Right renal cortex interstitium (tissue), 3 donors: ENCODE data around the gene TDRD5. TPM values are rescaled to one million over a fixed set of nuclear protein-coding genes. Genes with fewer than 3 reads are reported as not detected.
"Not testable (repeated sequence)": the region's sequence is repeated elsewhere in the genome, so short reads cannot be mapped to it uniquely, and the experiment has no call there.

ENCODE experiments used
- DNase-seq, 3 donors: peaks; one replicate each; pipeline ENCODE4 v3.0.0-alpha.2; 2013; ENCODE audit warnings: low read depth in 3 of 3, low spot score in 2 of 3
- polyA plus RNA-seq, 3 donors: library from polyadenylated mRNA; unstranded; fragments of 120-200 nt; gene quantifications; one replicate each; pipeline ENCODE4 v1.2.1, GENCODE V29; 2013; ENCODE audit not compliant: insufficient read length in 3 of 3

TDRD5 gene
- polyA plus RNA-seq, 3 donors, result 4.4 to 5.4 (median 4.7) TPM

DNA sequence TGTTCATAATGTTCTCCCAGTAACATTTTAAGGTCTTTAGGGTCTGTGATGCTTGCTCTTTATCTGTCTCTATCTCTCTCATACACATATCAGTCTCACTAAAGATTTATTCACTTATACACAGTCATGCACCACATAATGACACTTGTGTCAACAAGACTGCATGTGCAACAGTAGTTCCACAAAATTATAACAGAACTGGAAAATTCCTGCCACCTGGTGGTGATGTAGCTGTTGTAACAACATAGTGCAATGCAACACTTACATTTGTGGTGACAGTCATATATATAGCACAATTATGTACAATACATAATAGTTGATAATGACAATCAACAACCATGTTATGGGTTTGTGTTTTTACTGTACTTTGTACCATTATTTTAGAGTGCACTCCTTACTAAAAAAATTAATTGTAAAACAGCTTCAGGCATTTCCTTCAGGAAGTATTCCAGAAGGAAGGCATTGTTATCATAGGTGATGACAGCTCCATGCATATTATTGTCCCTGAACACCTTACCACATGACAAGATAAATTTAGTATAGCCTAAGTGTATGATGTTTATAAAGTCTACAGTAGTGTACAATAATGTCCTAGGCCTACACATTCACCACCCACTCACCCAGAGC is 8.1 kb downstream of the TDRD5 start:
- no peak for DNase-seq

DNA sequence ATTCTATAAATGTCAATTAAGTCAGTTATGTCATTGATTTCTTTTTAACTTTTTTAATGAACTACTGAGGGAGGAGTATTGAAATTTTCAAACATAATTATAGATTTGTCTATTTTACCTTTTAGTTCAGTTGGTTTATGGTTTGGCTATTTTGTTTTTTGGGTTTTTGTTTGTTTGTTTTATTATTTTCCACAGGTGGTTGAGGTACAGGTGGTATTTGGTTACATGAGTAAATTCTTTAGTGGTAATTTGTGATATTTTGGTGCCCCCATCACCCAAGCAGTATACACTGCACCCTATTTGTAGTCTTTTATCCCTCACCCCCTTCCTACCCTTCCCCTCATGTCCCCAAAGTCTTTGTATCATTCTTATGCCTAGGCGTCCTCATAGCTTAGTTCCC is 9.5 kb downstream of the TDRD5 start:
- no peak for DNase-seq

DNA sequence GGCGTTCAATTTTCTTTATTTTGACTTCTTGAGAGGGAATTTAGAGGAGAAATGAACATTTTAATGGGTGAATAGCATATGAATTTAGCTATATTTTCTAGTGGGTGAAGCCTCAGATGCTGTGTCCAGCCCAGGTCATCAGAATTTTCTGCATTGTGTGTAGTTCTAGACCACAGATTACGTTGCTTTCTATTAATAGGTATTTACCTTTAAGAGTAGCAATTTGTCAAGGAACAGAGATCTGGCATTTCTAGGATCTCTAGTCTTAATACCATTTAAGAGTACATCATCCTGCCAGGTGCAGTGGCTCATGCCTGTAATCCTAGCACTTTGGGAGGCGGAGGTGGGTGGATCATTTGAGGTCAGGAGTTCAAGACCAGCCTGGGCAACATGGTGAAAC is 20.7 kb downstream of the TDRD5 start:
- DNase-seq, result no peak

DNA sequence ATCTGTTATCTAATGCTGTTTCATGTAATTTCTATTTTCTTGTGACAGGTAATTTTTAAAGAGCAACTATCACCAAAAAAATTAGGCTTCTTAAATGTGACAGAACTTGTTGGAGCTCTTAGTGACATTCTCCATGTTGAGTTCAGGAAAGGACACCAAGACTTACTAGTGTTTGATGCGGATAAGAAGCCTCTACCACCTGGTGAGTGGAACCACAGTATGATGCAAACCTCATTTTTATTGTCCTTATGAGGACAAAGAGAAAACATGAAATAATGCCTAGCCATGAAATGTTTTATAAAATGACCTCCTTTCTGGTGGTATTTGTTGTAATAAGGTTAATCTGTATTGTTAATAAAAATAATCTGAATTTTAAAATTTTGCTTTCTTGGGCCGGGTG is 39.1 kb downstream of the TDRD5 start:
- no peak for DNase-seq

DNA sequence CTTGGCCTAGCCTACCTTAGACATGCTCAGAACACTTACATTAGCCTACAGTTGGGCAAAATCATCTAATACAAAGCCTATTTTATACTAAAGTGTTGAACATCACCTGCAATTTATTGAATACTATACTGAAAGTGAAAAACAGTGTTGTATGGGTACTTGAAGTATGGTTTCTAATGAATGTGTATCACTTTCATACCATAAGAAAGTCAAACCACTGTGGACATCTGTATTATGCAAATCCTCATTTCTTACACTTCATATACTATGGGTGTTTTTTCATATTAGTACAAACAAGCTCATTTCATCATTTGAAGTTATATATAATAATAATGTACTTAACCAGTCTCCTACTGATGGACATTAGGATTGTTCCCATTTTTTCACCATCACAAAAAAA is 41.2 kb downstream of the TDRD5 start:
- DNase-seq, result no peak

DNA sequence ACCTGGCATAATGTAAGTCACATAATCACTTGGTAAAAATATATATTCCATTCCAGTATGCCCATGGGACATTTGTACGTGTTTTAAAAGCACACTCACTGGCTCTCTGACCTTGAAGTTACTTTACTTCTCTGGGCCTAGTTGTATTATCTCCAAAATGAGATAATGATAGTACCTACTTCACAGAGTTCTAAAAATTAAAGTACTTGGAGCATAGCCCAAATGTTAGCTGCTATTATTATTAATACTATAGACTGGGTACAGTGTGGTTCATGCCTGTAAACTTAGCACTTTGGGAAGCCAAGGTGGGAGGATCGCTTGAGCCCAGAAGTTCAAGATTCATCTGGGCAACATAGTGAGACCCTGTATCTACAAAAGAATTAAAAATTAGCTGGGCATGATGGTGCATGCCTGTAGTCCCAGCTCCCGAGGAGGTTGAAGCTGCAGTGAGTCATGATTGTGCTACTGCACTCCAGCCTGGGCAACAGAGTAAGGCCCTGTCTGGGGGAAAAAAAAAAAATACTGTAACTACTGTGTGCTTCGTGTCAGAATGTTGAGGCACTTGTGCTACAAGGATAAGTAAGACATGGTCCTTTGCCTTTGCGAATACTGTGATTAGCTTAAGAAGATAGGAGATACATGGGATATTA is 45.7 kb downstream of the TDRD5 start:
- DNase-seq, result no peak

DNA sequence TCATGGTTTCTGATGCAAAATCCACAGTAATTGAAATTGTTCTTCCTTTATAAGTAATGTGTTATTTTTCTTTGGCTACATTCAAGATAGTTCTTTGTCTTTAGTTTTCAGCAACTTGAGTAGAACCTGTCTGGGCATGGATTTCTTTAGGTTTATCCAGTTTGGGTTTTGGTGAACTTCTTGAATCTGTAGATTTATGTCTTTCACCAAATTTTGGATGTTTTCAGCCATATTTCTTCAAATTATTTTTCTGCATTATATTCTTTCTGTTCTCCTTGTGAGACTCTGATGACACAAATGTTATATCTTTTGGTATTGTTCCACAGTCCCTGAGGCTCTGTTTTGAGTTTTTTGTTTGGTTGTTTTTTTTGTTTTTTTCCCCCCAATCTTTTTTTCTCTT is 69.4 kb downstream of the TDRD5 start:
- no peak for DNase-seq

DNA sequence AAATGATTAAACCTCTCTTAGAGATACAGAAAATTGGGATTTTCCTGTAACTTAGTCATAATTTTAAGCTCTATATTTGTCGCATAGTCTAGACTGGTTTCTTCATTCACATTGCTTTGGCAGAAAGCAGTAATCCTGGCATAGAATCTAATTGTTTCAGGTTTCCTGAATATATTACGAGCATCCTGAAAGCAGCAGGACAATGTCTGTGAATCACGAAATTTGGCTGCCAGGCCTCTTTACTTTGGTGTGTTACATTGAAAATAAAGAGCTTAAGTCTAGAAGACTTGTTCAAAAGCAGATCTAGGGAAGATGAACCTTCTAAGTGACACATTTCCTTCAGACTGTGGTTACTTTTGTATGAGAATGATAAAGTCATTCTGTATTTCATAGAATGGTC is 72.2 kb downstream of the TDRD5 start:
- no peak for DNase-seq

DNA sequence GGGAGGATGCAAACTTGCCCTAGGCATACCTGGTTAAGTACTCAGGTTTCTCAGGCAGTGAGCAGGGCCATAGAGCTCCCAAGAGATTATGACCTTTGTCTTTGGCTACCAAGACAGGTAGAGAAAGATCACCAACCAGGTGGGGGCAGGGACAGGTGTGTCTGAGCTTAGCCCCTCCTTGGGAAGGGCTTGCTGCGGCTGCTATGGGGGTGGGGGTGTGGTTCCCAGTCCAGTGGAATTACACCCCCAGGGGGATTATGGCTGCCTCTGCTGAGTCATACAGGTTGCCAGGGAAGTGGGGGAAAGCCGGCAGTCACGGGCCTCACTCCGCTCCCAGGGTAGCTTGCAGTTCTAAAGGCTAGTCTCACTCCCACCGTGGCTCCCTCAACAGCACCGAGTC is 86.2 kb downstream of the TDRD5 start:
- DNase-seq, result no peak

DNA sequence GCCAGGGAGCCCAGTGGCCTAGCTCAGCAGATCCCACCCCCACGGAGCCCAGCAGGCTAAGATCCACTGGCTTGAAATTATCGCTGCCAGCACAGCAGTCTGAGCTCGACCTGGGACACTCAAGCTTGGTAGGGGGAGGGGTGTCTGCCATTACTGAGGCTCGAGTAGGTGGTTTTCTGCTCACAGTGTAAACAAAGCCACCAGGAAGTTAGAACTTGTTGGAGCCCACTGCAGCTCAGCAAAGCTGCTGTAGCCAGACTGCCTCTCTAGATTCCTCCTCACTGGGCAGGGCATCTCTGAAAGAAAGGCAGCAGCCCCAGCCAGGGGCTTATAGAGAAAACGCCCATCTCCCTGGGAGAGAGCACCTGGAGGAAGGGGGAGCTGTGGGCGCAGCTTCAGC is 102.9 kb downstream of the TDRD5 start:
- not testable (repeated sequence) for DNase-seq

DNA sequence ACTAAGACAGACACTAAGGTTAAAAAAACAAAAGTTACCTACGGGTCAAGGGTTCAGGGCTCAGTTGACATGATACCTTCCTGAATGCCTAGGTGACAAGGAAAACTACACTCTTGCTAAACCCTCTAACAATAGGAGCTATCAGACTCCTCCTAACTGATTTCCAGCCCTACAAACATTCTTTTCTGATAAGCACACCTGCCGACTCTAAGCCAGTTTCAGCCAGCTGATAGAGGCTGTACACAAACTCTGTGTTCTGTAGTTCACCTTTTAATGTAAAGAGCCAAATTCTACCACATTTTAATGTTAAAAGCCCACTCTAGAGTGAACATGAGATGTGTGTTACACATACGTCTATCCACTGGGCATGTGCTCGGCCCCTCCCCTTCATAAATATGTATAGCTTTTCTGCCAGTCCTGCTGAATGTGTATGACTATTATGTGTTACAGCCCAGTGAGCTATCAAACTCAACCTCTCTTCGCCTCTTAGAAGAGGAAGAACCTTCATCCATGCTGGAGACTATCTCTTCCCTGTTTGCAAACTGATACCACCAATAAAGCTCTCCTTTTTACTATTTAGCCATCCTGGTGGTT is 111.4 kb downstream of the TDRD5 start:
- no peak for DNase-seq

DNA sequence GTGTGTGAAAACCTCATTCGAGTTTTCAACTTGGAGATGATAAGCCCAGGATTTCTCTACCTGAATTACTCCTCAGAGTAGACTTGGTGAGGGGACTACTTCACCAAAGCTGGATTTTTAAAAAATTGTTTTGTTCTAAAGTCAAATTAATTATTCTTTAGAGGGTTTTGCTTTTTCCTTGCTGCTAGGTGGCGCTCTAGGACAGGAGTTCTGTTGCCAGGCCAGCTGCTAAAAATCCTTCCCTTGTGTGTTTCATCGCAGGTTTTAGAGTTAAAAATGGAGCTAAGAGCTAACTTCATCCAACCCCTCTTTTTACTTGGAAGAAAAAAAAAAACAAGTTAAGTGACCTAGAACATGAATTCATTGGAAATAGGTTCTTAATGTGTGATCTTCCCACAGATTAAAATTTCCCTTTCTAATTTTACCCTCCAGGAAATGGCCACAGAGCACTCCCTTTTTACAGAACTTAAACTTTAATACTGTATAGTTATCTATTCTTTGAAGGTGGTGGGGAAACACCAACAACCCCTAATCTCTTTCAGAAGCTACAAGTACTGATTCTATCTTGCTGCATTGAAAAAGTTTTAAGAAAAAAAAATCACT is 114.8 kb downstream of the TDRD5 start:
- DNase-seq, result peak; percentile 29 to 72 (median 61)

DNA sequence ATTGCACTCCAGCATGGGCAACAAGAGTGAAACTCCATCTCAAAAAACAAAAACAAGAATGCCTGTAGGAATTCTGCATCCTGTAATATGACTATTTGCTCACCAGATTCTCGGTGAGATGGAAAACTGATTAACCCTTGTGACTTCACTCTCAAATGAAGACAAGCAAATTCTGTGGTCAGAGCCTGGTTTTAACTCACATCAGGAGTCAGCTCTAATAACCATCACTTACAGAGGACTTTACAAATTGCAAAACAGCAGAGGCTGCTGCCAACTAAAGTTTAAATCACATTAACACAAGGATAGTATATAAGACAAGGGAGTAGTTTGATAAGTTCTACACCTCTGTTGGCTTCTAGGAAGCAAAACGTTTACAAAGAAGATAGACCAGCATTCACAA is 115.8 kb downstream of the TDRD5 start:
- DNase-seq, result no peak

DNA sequence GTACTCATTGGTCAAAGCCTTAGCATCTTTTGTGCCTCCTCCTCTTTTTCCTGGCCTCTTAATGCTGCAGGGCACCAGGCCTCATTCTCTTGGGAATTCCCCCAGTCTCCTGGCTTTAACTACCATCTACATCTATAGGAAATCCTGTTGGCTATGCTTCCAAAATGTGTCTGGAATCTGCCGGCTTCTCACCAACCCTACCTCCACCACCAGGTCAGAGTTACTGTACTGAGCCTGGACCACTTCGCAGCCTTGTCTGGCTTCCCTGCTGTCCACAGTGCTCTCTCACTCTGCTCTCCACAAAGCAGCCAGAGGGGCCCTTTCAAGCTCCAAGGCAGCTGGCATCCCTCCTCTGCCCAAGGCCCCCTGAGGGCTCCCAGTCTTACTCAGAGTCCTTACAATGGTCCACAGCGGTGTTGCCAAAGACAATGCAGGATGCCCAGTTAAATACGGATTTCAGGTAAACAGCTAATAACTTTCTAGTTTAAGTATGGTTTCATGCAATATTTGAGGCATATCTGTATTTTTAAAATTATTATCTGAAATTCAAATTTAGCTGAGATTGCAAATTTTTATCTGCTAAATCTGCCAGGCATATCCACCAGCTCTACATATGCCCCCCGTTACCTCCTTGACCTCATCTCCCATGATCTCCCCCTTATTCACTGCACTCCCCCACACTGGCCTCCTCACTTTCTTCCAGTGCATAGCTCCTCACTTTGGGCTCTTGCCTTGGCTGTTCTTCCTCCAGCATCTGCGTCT is 117.0 kb downstream of the TDRD5 start:
- no peak for DNase-seq

DNA sequence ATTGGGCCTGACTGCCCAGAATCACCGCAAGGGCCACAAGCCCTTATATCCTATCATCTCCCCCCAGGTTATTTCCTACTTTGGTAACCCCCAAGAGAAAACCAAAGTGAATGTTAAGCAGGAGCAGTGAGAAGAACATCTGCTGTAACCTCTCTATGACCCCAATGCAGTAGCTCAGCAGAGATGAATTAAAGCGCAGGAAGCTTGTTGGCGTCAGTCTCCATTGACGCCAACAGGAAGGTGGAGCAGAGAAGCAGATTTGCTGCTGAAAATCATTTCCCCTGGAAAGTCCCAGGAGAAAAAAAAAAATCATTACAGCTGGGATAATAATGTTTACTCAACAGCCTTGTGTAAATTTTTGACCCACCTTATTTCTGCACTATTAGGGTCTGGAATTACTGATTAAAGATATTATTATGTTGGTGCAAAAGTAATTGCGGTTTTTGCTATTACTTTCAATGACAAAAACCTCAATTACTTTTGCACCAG is 118.3 kb downstream of the TDRD5 start:
- DNase-seq, result peak in 1 of 3 donors; percentile 27

DNA sequence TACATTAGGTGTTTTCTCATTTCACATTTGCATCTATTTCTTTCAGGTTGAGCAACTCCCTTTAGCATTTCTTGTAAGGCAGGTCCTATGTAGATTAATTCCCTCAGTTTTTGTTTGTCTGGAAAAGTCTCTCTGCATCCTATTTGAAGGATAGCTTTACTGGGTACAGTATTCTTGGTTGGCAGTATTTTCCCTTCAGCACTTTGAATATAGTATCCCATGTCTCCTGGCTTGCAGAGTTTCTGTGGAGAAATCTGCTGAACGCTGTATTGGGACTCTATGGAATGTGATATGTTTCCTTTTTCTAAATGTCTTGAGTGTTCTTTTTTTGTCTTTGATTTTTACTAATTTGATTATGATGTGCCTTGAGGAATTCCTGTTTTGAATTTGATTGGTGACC is 122.5 kb downstream of the TDRD5 start:
- DNase-seq, result no peak

DNA sequence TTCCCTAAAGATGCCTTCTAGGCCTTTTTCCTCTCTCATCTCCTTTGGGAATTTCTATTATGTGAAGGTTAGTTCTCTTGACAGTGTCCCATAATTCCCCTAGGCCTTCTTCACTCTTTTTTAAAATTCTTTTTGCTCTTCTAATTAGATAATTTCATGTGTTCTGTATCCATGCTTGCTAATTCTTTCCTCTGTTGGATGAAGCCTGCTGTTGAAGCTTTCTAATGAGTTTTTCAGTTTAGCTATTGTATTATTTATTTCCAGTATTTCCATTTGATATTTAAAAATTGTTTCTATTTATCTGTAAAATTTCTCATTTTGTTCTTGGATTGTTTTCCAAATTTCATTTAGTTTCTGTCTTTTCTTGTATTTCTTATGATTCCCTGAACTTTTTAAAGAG is 123.0 kb downstream of the TDRD5 start:
- DNase-seq, result no peak

DNA sequence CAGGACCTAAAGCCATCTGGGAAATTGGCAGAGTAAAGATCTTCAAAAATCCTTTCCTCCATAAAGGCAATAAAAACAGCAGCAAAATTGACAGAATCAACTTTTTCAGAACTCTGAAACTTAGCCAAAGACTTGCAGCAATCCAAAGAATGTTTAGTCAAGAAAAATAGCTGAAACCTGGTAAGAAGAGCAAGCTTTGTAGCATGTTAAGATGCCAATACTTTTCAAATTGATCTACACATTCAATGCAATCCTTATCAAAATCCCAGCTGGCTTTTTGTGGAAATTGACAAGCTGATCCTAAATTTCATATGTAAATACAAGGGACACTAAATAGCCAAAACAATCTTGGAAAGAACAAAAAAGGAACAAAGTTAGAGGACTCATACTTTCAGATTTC is 127.6 kb downstream of the TDRD5 start:
- no peak for DNase-seq

DNA sequence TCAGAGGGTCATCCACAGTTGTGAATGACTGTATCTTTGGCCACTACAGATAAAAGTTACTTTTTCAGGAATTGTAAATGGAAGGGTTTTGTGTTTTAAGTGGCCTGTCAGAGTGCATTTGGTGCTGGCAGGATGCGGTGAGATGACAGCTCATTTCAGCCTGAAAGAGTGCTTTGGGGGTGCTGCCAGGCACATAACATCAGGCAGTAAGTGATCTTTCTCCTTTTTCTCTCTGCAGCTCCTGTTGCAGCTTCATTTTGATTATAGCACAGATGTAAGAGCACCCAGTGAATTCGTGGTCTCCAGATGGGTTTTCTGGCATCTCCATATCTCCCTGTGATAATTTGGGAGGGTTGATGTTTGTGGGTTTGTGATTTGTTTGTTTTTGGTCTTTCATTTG is 136.6 kb downstream of the TDRD5 start:
- no peak for DNase-seq

DNA sequence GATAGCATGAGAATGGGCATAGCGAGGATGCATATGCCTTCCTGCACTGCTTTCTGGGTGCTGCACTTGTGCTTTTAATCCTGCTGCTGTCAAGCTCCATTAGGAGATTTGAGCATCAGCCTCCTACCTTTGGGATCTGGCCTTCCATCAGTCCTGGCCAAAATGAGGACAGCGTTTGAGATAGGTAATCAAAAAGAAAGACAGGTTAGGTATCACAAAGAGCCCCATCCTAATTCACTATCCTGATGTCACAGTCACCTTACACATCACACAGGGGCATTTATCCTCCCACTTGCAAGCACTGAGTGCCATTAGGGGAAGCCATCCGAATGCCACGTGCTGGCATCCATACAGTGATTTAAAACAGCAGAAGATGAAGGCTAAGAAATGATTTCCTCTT is 138.2 kb downstream of the TDRD5 start:
- no peak for DNase-seq

DNA sequence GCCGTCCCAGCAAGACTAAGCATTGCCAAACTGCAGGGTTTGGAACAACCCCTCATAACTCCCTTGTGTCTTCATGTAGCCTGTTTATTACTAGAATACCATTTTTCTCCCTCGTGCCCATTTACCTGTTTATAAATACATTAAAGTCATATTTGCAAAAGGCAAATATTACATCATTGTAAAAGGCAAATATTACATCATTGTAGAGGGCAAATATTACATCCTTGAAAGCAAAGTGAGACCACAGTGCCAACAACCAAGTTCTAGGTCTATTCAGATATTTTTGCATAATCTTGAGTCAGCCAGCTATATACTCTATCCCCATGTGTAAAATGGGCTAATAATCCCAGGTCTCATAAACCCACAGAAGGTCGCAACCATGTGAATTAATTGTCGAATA is 140.0 kb downstream of the TDRD5 start:
- DNase-seq, result no peak
